Measurements from ENCODE around the gene PTPN2. TPM values are rescaled to one million over a fixed set of nuclear protein-coding genes. Genes with fewer than 3 reads are reported as not detected.

The PTPN2 gene
- total RNA-seq, 1 experiment from 2014 or later = 58.1 TPM

DNA sequence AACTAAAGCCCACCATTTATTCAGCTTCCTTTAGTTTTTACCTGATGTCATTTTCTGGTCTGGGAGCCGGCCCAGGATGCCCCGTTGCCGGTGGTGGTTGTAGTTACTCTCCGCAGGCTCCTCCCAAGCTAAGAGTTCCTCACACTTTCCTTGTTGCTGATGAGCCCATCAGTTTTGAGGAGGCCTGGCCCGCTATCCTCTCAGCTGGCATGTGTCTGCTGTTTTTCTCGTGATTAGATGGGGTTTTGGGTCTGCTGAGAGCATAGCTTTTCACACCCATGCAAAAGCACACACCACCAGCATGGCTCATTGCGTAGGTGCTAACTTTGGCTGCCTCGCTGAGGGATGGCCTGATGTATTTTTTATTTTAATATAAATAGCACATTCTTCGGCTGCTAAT, 109.1 kb downstream of the PTPN2 start:
- CTCF ChIA-PET = no interaction called here
- Mint-ChIP-seq H3K9me3 (ENCODE audit: low read depth, unreplicated experiment) (no peaks in the 10 kb centered on the region), H3K4me1 (ENCODE audit: low read depth, unreplicated experiment) (no peaks in the 10 kb centered on the region), H3K27me3 (ENCODE audit: unreplicated experiment) (no peaks in the 10 kb centered on the region), H3K36me3 (ENCODE audit: insufficient read depth, unreplicated experiment) (no peaks in the 10 kb centered on the region), H3K4me3 (ENCODE audit: low read depth, unreplicated experiment) (no peak overlapping the region), H3K27ac (ENCODE audit: unreplicated experiment) (no peak overlapping the region)
- TF ChIP-seq, protein P1, sequence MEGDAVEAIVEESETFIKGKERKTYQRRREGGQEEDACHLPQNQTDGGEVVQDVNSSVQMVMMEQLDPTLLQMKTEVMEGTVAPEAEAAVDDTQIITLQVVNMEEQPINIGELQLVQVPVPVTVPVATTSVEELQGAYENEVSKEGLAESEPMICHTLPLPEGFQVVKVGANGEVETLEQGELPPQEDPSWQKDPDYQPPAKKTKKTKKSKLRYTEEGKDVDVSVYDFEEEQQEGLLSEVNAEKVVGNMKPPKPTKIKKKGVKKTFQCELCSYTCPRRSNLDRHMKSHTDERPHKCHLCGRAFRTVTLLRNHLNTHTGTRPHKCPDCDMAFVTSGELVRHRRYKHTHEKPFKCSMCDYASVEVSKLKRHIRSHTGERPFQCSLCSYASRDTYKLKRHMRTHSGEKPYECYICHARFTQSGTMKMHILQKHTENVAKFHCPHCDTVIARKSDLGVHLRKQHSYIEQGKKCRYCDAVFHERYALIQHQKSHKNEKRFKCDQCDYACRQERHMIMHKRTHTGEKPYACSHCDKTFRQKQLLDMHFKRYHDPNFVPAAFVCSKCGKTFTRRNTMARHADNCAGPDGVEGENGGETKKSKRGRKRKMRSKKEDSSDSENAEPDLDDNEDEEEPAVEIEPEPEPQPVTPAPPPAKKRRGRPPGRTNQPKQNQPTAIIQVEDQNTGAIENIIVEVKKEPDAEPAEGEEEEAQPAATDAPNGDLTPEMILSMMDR (IDR thresholded peaks at IDR 0.05; ENCODE audit: unreplicated experiment) = no peak
- DNase-seq = no peak
- no TSS peak for BruUV-seq (replicated peaks)
- intact Hi-C loops (cut with micrococcal nuclease; ENCODE audit: unreplicated experiment) = no loop called here

DNA sequence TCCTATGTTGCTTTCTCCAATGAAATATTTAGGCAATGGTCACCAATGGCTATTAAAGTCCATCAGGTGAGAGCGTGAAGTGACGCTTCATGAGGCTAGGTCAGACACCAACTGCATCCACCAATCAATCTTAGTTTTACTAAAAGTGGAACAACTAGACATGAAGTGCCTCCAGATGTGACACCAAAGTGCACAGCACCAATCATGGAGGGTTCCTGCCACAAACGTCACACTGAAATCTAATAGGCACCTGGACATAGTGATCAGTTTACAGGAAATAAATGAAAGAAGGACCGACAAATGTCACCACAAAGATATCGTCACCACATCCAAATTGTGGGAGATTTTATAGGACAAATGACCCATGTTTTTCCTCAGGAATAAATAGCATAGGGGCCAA, 110.7 kb downstream of the PTPN2 start:
- DNase-seq = no peak
- H3K27ac Mint-ChIP-seq (ENCODE audit: unreplicated experiment) = no peak overlapping the region
- H3K4me3 Mint-ChIP-seq (ENCODE audit: low read depth, unreplicated experiment) = no peak overlapping the region
- CTCF ChIA-PET = no interaction called here
- H3K36me3 Mint-ChIP-seq (ENCODE audit: insufficient read depth, unreplicated experiment) = no peaks in the 10 kb centered on the region
- BruUV-seq (replicated peaks) = no TSS peak
- H3K4me1 Mint-ChIP-seq (ENCODE audit: low read depth, unreplicated experiment) = no peaks in the 10 kb centered on the region
- intact Hi-C loops (cut with micrococcal nuclease; ENCODE audit: unreplicated experiment) = no loop called here
- H3K9me3 Mint-ChIP-seq (ENCODE audit: low read depth, unreplicated experiment) = no peaks in the 10 kb centered on the region
- TF ChIP-seq, protein P1 (IDR thresholded peaks at IDR 0.05; ENCODE audit: unreplicated experiment) = no peak
- no peaks in the 10 kb centered on the region for H3K27me3 Mint-ChIP-seq (ENCODE audit: unreplicated experiment)

DNA sequence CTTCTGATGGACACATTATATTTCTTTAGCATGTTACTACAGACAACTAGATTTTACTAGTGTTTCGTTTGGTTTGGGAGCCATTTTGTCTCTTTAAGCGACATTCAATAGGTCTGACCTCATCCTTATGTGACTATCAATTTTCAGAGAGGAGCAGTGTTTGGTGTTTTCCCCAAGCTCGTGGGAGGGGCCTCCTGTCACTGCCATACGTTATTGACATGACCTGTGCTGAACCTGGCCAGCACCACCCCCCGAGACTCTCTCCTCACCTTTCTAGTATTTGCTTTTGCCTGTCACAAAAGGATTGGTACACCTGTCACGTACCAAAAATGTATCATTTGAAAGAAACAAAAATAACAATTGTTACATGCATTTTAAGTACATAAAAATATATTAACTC, 111.9 kb downstream of the PTPN2 start:
- intact Hi-C loops (cut with micrococcal nuclease; ENCODE audit: unreplicated experiment) = no loop called here
- H3K27ac Mint-ChIP-seq (ENCODE audit: unreplicated experiment) = no peak overlapping the region
- no TSS peak for BruUV-seq (replicated peaks)
- TF ChIP-seq, protein P1 (IDR thresholded peaks at IDR 0.05; ENCODE audit: unreplicated experiment) = no peak
- no peak overlapping the region for H3K4me3 Mint-ChIP-seq (ENCODE audit: low read depth, unreplicated experiment)
- no peaks in the 10 kb centered on the region for H3K27me3 Mint-ChIP-seq (ENCODE audit: unreplicated experiment)
- DNase-seq = no peak
- no peaks in the 10 kb centered on the region for H3K4me1 Mint-ChIP-seq (ENCODE audit: low read depth, unreplicated experiment)
- no peaks in the 10 kb centered on the region for H3K36me3 Mint-ChIP-seq (ENCODE audit: insufficient read depth, unreplicated experiment)
- H3K9me3 Mint-ChIP-seq (ENCODE audit: low read depth, unreplicated experiment) = no peaks in the 10 kb centered on the region
- CTCF ChIA-PET = no interaction called here

DNA sequence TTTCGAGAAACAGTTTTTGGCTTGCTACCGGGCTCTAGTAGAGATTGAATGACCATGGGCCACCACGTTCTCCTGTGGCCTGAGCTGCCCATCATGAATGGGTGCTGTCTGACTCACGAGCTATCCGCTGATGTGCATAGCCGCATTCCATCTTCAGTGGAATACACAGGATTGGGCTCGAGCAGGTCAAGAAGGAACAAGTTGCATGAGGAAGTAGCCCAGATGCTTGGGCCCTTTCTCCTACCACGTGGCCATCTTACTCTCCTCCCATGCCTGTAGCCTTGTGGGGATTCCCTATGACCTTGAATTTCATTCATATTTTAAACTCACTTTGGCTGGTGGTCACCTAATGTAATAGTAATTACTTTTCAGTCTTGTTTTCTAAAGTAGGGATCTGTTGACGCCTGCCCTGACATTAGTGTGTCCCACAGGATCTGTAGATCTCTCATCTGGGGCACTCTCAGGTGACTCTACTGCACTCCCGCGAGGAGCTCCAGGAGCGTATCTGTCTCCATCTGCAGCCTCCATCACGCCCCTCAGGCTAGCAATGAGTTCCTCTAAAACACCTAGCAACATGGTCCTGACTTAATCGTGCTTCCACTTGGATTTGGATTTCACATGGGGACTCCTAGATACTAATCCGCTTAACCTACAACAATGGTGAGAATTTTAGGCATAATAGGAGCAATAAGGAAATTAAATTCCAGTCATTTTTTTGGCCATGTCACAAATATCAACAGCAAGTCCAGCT, 113.4 kb downstream of the PTPN2 start:
- TF ChIP-seq, protein P1 (IDR thresholded peaks at IDR 0.05; ENCODE audit: unreplicated experiment) = no peak
- DNase-seq = no peak
- Mint-ChIP-seq H3K9me3 (ENCODE audit: low read depth, unreplicated experiment) (no peaks in the 10 kb centered on the region), H3K4me1 (ENCODE audit: low read depth, unreplicated experiment) (no peaks in the 10 kb centered on the region), H3K27ac (ENCODE audit: unreplicated experiment) (no peak overlapping the region), H3K4me3 (ENCODE audit: low read depth, unreplicated experiment) (no peak overlapping the region), H3K36me3 (ENCODE audit: insufficient read depth, unreplicated experiment) (no peaks in the 10 kb centered on the region), H3K27me3 (ENCODE audit: unreplicated experiment) (no peaks in the 10 kb centered on the region)
- BruUV-seq (replicated peaks) = no TSS peak
- CTCF ChIA-PET = no interaction called here
- intact Hi-C loops (cut with micrococcal nuclease; ENCODE audit: unreplicated experiment) = no loop called here
